Ovary (tissue), 9 donors: Measurements from ENCODE around the gene GPA33. TPM values are rescaled to one million over a fixed set of nuclear protein-coding genes. Genes with fewer than 3 reads are reported as not detected.

Experiments used
- DNase-seq, 5 donors: peaks; one replicate each; pipeline ENCODE4 v3.0.0-alpha.2; 2019 to 2020
- H3K27ac ChIP-seq, 2 donors: fragments of 200-600 bp; one replicate each; pipeline versions ENCODE4 v1.5.1 to v1.8.0; 2019 to 2022
- H3K27me3 ChIP-seq: fragments of 200-600 bp; one replicate; pipeline ENCODE4 v1.8.0; 2022
- H3K36me3 ChIP-seq: fragments of 200-600 bp; sonication (generic); one replicate; pipeline ENCODE4 v1.5.1; 2019
- H3K4me1 ChIP-seq: one replicate; pipeline ENCODE4 v1.8.1; 2013; ENCODE audit warnings: mild to moderate bottlenecking, moderate library complexity; ENCODE audit not compliant: insufficient read depth
- H3K4me3 ChIP-seq: fragments of 200-600 bp; sonication (generic); one replicate; pipeline ENCODE4 v1.5.1; 2017
- H3K9me3 ChIP-seq, 2 donors: fragments of 200-600 bp in 1 of 2; sonication (generic) in 1 of 2; one replicate each; pipeline versions ENCODE4 v1.5.1 to v1.8.1; 2013 to 2019; ENCODE audit warnings: mild to moderate bottlenecking in 1 of 2, moderate library complexity in 1 of 2
- CTCF ChIP-seq, 3 donors: fragments of 450-650 bp in 2 of 3; fragments of 200-600 bp in 1 of 3; IDR thresholded peaks; one replicate each; pipeline versions ENCODE4 v1.5.1 to v1.8.0; 2016 to 2022; ENCODE audit warnings: antibody characterized with exemption in 3 of 3, mild to moderate bottlenecking in 1 of 3
- EP300 ChIP-seq: sonication (generic); formaldehyde crosslinking; IDR thresholded peaks from one replicate; pipeline ENCODE4 v1.6.1; 2017; ENCODE audit warnings: antibody characterized with exemption
- POLR2A ChIP-seq: fragments of 450-650 bp; IDR thresholded peaks from one replicate; pipeline ENCODE4 v1.6.1; 2017; ENCODE audit warnings: antibody characterized with exemption, mild to moderate bottlenecking, moderate library complexity
- WGBS, 3 donors: extraction: QIAGEN DNeasy Blood & Tissue Kit in 1 of 3; methylation state at CpG; one replicate each; pipeline versions ENCODE4 v1.1.5 to v1.1.7; 2013 to 2017; 5-methylcytosine and 5-hydroxymethylcytosine counted together
- intact Hi-C, 4 donors: fragments of 100-400 bp; cut with DNase I; formaldehyde crosslinking; loops; one replicate each; pipeline versions ENCODE4 v1.11.0 to v1.15.1; 2022 to 2023
- polyA plus RNA-seq, 2 donors: library from polyadenylated mRNA; stranded (reverse); fragments of 200-250 nt in 1 of 2; fragments of 350-450 nt in 1 of 2; fragmentation: Illumina TruSeq in 1 of 2; extraction: RNeasy Lipid Tissue Mini Kit (QIAGEN cat#74804) in 1 of 2; gene quantifications; one replicate each; pipeline ENCODE4 v1.2.3, GENCODE V29; 2013 to 2014
- total RNA-seq, 7 donors: library from RNA; depleted of rRNA in 2 of 7; stranded (reverse); fragments of >200 nt in 2 of 7; fragmentation: NEBNext Ultra II Directional in 3 of 7; extraction: Animal tissue kit (Norgen Biotek cat#: 25700) in 3 of 7; gene quantifications; one replicate each; pipeline versions ENCODE4 v1.1.0 to v1.2.4, GENCODE V29; 2016 to 2023
- donor health status: DM: no; HTN: no; CAD: no; lungs with moderate emphysema.
- donor health status: DM: no; HTN: no; CAD: no.
- donor health status: Bipolar disorder and iron deficiency.
- donor health status: DM: yes; HTN: yes; CAD: no.
- donor health status: DM: no; HTN: no; CAD: no.
- donor health status: DM: yes; HTN: yes; CAD: no.

Gene GPA33
- total and polyA plus RNA-seq, 9 donors, result 0.06 to 1.3 (median 0.43) TPM; not detected in 5

DNA sequence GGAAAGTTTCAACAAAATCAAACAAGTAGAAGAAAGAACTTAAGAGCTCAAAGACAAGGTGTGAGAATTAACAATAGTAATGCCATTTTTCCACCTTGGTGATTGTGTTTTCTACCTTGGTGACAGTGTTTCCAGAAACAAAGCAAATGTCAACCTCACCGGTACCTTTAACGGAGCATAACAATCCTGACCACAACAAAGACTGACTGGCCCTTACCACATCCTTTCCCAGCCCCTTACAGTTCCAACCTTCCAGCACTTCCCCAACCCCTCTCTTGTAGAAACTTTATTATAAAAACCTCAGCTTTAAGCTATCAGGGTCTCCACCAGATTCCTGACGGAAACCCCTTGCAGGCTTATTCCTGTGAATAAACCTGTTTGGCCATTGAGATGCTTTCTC is 20.4 kb upstream of the GPA33 start:
- intact Hi-C loops, result no loop called here
- 92 to 96% (median 94%) methylated on average over 3 of the region's 3 CpGs for WGBS, 3 donors

DNA sequence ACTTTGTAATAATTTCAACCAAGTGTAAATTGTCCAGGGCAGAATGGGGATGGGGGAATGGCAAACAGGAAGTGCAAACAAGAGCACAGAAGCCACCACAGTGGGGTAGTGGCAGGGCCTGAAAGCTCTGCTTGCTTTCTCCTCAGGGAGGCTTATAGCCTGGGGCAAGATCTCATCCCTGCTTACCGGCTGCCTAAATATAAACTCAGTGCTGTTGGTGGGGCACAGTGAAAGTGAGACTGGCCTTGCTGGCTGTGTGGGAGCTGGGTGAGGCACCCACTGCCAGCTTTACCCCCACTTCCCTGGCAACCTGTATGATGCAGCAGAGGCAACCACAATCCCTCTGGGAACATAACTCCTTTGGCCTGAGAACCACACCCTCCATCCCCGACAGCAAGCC is 18.9 kb upstream of the GPA33 start:
- Histone ChIP-seq H3K4me3 (no peak overlapping the region), H3K9me3 (peaks cover 0 to 4% of the 10 kb centered on the region in 2 donors), H3K27me3 (no peaks in the 10 kb centered on the region), H3K36me3 (no peaks in the 10 kb centered on the region), H3K4me1 (no peaks in the 10 kb centered on the region), H3K27ac (no peak overlapping the region)
- no peak for TF ChIP-seq EP300
- no peak for TF ChIP-seq POLR2A
- TF ChIP-seq CTCF (IDR thresholded peaks at IDR 0.05), result no peak
- no peak for DNase-seq
- WGBS, 3 donors, result 75 to 87% (median 82%) methylated on average over 2 of the region's 2 CpGs
- intact Hi-C loops, result no loop called here

More for the DNA sequence above, 20.4 kb upstream of the GPA33 start:
- no peaks in the 10 kb centered on the region for H3K27me3 ChIP-seq
- no peaks in the 10 kb centered on the region for H3K36me3 ChIP-seq
- H3K9me3 ChIP-seq, result peaks cover 0 to 4% of the 10 kb centered on the region in 2 donors
- H3K27ac ChIP-seq, result no peak overlapping the region
- no peak overlapping the region for H3K4me3 ChIP-seq
- no peak for DNase-seq
- no peak for TF ChIP-seq CTCF (IDR thresholded peaks at IDR 0.05)
- no peak for TF ChIP-seq POLR2A
- TF ChIP-seq EP300, result no peak
- no peaks in the 10 kb centered on the region for H3K4me1 ChIP-seq

- intact Hi-C loops, result no loop called here
- H3K36me3 ChIP-seq, result no peaks in the 10 kb centered on the region
These were observed 17.3 kb upstream of the GPA33 start for GRCh38 chr1:167107456-167107855.

DNA sequence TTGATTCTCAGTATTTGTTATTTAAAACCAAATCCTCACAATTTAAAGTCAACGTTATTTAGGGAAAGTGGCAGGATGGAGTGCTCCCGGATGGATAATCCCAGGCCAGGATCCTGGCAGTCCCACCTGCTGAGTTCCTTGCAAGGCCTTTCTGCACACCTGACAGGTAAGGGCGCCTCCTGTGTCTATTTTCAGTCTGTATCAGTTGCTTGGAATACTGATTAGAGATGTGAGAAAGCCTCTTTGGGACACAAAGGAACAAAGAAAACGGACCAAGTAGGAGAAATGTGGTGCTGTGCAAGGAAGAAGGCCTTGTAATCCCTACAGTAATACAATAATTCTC is 15.9 kb upstream of the GPA33 start:
- intact Hi-C loops, result no loop called here
- WGBS, 3 donors, result 72 to 83% (median 75%) methylated on average over 4 of the region's 4 CpGs
- Histone ChIP-seq H3K27me3 (no peaks in the 10 kb centered on the region), H3K4me1 (no peaks in the 10 kb centered on the region), H3K27ac (no peak overlapping the region), H3K4me3 (no peak overlapping the region), H3K9me3 (peaks cover 0 to 4% of the 10 kb centered on the region in 2 donors), H3K36me3 (no peaks in the 10 kb centered on the region)
- DNase-seq, result no peak
- TF ChIP-seq EP300 (no peak), POLR2A (no peak), CTCF (IDR thresholded peaks at IDR 0.05) (no peak)

More at GRCh38 chr1:167107456-167107855, 17.3 kb upstream of the GPA33 start:
- DNase-seq, result no peak
- TF ChIP-seq CTCF (IDR thresholded peaks at IDR 0.05) (no peak), EP300 (no peak), POLR2A (no peak)
- Histone ChIP-seq H3K27me3 (no peaks in the 10 kb centered on the region), H3K4me1 (no peaks in the 10 kb centered on the region), H3K4me3 (no peak overlapping the region), H3K27ac (no peak overlapping the region), H3K9me3 (peaks cover 0 to 4% of the 10 kb centered on the region in 2 donors)
